Activated CD4-positive, alpha-beta T cell treated with anti-CD3 and anti-CD28 coated beads, Interleukin-10, Interleukin-2, amounts not matched to agents 100 ng/mL and 50 ng/mL, durations not matched to agents 16 hours and 8 hours (primary cell): Measurements from ENCODE around the gene PRDM16.

Source experiments
- DNase-seq: peaks from one replicate; pipeline ENCODE4 v3.0.0-alpha.2; 2020

Gene PRDM16

DNA sequence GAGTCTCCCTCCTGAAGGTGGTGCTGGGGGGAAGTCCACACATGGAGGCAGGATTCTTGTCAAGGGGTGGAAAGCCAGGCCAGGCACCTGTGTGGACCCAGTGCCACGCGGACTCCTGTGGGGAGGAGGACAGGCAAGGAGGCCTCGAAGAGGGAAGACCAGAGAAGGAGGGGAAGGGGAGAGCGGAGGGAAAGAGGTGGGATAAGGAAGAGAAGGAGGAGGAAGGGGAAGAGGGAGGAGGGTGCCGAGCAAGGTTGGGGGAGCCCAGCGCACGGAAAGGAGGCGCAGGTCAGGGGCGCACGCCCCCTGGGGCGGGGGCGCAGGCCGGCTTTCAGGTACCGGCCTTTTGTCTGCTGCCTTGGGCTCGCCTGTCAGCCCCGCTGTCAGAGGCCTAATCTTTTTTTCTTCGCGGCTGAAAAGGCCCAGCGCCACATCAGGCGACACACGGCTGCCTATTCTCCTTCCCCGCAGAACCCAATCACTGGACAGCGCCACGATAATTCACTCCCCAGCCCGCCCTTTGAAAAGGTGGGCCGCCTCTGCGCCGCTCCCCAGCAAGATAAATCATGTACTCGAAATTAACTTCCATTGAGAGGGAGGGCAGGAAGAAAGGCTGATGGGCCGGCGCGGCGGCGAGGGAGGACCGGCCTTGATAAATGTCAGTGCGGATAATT is 42.5 kb downstream of the PRDM16 start:
- no peak for DNase-seq

DNA sequence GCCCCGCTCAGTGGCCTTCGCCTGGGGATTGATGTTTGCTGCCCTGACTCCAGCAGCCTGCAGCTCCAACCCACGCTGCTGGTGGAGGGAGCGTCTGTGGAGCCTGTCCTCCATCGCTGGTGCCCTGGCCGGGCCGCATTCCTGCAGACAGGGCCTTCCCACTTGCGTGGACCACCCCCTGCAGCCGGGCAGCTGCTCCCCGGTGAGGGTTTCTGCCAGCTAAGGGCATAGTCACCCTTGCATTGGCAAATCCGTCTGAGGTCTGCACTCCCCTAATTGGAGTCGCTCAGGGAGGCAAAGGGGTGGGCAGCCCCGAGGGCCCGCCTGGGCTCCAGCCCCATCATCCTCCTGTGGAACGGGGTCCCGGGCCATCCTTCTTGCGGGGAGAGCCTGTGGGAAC is 43.5 kb downstream of the PRDM16 start:
- DNase-seq = no peak

DNA sequence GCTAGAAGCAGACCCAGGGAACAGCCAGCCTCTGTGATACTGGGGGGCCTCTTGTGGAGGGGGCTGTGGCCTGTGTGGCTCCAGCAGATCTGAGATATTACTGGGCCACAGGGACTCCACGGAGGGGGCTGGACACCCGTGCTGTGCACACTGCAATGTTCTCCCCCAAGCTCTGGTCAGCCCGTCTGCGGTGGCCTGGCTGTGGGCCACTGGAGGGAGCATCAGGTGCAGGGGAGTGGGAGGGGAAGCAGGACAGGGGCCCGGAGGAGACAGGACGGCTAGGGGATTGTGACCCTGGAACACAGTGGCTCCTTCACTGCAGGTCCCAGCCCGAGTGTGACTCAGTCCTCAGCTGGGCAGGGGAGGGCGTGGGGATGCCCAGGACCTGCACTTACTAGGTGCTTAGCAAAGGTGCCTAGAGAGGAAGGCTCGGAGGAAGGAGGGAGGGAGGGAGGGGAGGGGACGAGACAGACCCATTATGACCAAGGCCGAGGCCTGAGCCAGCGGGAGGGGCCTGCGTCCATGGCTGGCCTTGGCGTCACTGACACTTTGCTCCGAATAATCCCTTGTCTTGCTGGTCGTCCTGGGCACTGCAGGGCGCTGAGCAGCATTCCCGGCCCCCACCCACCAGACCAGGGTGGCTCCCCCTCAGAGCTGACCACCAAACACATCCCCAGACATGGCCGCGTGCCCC is 44.2 kb downstream of the PRDM16 start:
- no peak for DNase-seq

DNA sequence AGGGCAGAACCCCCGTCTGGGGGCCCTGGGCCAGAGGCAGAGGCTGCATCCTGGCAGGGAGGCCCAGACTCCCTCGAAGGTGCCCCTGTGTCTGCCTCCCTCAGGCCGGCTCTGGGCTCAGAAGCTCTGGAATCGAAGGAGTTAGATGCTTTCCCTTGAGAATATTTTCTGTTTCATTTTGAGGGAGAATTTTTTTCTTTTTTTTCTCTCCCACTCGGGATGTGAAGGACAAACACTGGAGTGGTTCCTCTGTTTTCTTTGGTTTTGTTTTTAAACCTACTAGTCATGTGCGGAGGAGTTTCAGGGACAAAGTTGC is 44.7 kb downstream of the PRDM16 start:
- DNase-seq = no peak

DNA sequence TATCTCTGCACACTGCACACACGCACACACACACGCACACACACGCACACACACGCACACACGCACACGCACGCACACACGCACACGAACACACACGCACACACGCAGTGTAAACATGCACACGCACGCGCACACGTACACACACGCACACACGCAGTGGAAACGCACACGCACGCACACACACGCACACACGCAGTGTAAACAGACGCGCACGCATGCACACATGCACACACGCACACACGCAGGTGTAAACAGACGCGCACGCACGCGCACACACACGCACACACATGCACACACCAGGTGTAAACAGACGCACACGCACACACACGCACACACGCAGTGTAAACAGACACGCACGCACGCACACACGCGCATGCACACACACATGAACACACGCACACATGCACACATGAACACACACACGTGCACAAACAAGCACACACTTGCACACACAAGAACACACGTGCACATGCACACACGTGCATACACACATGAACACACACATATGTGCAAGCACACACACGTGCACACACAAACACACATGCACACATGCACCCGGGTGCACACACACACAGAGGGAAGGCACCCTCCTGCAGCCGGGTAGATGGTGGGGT is 45.2 kb downstream of the PRDM16 start:
- no peak for DNase-seq

DNA sequence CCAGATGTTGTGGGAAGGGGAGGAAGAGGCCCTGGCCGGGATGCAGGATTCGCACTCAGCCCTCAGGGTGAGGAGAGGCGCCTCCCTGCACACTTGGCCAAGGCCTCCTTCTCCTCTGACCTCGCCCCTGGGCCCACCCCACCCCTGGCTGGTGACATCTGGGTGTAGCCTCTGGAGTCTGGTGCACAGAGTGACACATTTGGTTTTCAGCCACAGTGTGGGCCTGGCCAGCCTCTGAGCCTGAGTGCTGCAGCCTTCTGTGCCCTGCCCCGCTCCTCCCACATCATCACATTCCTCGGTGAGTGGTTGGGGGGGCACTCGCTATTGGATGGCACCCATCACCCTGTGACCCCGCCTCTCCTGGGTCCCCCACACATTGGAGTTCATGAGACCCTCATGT is 45.8 kb downstream of the PRDM16 start:
- DNase-seq = no peak

DNA sequence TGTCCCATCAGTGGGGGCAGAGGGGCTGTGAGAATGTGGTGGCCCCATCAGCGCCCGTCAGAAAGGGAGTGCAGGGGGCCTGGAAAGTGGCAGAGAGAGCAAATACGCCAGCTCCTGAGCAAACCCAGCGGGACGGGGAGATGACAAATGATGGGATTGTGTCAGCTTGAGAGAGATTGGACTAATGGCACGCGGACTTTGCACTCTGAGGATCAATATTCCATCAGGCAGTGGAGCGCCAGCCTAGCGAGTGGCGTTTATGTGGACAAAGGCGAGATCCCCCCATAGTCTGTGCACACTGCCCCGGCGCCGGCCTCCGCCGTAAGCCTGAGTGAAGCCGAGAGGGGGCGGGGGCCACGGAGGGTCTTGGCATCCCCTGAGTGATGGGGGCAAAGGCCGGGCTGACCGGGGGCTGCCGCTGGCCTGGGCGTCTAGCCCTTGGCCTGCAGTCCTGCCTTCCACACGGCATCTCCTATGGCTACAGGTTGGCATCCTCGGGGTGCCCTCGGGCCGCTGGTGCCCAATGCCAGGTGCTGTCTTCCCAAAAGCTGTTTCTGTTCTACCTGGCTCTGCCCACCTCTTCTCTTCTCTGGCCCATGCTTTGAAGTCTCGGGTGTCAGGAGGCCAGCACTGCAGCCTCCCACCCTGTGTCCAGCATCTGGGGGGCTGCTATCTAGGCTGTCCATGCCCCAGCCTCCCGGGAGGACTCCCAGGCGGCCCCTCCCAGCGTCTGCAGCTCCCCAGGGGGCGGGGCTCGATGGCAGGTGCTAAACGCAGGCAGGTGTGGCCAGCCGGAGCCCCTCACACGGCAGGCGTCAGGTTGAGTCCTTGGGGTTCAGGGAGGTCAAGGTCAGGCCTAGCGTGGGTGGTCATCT is 46.5 kb downstream of the PRDM16 start:
- DNase-seq = no peak

DNA sequence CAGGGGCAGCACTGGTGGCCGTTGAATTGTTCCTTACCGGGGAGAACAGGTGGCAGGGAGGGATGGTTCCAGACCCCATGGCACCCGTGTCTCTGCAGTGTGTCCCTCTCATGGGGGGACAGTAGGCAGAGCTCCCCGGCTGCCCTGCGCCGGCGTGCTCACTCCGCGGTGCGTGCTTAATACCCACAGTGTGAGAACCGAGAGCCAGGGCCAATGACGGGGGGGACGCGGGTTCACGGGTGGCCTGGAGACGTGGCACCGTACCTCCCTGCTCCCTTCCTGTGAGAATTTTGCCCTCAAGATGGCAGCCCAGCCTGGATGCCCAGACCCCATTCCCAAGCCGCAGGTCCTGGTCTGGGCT is 47.1 kb downstream of the PRDM16 start:
- DNase-seq = no peak

DNA sequence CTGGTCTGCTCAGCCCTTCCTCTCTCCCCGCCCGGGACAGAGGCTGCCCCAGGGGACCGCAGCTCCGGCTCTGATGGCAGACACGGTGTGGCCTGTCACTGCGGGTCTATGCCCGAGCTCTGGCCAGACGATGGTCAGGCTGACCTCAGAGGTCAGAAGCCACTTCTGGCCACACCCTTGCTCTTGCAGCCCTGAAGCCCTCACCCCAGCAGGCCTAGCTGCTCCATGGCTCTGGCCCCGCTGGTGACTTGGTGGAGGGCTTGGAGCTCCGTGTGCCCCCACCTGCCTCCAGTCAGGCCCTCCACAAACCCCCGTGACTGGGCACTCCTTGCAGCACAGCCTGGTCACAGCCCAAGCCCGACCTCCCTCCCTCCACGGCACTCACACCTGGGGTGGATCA is 47.6 kb downstream of the PRDM16 start:
- DNase-seq = no peak

DNA sequence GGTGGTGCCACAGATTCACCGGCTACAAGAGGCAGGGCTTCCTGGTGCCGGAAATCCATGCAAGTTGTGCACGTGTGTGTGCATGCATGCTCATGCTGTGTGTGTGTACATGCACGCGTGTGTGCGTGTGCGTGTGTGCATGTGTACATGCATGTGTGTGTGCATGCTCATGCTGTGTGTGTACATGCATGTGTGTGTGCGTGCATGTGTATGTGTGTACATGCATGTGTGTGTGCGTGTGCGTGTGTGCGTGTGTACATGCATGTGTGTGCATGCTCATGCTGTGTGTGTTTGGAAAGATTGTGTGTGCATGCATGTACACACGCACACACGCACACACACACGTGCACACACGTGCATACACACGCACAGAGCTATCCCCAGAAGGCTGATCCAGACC is 48.9 kb downstream of the PRDM16 start:
- DNase-seq = no peak

DNA sequence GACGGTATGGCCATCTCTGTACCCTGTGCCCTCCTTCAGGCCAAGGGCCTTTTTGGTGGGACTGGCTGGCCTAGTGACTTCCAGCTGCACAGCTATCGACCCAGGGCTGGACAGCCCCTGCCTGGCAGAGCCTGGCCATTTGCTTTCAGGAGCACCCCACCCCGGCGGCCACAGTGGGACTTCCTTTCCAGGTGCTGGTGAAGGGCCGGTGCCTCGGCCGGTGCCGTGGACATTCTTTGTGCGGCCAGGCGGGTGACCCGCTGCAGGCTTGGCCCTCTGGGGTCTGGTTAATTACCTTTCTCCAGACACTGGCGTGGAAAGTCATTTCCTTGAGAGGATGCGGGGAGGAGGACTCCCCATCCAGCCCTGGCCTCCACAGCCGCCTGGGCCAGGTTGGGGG is 50.1 kb downstream of the PRDM16 start:
- no peak for DNase-seq

DNA sequence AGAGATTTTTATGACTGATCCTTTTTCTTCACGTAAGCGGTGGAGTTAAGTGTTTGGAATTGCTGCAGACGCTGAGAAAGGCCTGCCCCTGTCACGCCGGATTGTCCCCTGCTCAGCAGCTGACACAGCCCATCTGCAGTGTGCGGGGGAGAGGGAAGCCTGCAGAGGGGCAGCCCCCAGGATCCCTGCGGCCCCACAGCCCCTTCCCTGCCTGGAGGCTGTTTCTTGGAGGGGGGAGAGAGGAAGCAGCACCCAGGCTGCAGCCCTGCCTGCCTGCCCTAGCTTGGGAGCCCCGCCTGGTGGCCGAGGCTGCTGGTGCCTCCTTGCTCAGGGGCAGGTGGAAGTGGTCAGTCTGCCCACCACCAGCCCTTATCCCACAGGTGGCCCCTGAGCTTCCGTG is 50.7 kb downstream of the PRDM16 start:
- no peak for DNase-seq

DNA sequence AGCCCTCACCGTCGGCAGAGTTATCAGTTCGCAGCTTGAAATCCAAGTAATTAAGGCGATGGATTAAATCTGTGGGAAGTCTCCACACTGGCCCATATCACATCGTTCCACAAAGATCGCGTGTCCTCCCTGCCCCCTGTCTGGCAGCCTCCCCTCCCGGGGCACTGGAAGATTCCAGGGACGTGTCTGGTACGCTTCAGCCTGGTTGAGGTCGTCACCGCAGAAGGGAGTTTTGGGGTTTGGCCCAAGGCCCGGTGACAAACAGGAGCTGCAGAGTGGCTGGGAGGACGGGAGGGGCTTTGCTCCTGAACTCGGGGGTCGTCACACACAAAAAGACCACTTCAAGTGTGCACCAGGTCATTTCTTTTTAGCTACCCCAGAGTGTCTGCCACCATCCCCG is 51.1 kb downstream of the PRDM16 start:
- DNase-seq = no peak

DNA sequence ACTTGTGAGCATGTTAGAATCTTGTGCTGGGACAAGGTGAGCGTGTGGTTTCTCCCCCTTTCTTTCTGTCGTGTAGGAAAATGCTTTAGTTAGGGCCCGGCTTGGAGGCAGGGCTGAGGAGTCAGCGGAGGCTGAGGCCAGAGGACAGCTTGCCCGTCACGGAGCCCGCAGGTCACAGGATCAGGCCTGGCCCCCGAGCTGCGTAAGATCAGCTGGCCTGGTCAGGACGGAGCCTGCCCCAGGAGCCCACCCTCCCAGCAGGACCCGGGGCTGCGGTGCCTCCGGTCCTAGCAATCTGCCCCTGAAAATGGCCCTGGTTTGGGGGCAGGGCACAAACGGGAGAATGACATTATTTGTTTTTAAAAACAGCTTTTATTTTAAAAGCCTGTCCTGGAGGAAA is 52.0 kb downstream of the PRDM16 start:
- DNase-seq = no peak

DNA sequence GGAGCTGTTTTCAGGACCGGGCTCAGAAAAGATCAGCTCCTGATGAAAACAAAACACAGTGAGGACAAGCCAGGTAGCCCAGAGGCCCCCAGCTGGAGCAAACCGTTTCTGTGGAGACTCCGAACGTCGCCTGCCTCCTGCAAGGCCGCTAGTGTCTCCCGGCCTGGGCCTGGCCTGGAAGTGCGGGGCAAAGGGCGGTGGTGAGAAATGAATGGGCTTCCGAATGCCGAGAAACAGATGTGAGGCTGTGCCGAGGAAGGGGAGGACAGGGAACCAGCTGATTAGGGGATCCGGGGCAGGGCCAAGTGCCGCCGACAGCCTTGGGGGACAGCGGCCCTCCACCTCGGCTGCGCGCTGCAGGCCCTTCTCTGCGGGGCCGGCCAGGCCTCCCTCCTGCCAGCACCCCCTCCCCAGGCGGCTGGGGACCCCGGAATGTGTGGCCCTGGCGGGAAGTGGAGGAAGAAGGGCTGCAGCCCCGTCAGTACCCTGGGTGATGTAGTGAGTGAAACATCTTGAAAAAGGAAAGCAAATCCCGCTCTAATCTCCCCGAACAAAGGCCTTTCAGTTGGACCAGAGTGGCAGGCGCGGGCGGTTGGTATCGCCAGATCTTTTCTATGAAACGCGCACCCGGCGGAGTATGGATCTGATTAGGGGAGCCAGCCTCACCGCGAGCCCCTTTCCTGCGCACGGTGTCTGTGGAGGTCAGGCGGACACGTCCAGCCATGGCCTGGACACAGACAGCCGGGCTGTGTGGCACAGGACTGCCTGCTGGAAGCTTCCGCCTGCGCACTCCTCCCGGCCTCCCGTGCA is 52.6 kb downstream of the PRDM16 start:
- DNase-seq = no peak

DNA sequence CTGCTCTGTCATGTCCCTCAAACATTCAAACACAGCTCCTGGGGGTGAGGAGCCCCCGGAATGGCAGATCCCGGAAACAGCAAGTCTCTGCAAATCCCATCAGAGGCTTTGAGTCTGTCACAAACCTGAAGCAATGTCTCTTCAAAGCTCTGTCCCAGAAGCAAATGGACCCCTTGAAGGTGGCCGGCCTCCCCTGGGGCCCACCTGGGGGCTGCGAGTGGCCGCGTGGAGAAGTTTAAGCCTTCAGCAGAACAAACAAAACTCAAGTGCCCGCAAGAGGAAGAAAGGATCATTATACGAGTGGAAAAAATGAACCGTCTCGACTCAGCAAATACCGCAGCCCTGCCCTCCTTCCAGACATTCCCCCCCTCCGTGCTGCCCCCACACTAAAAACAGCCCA is 53.3 kb downstream of the PRDM16 start:
- no peak for DNase-seq

DNA sequence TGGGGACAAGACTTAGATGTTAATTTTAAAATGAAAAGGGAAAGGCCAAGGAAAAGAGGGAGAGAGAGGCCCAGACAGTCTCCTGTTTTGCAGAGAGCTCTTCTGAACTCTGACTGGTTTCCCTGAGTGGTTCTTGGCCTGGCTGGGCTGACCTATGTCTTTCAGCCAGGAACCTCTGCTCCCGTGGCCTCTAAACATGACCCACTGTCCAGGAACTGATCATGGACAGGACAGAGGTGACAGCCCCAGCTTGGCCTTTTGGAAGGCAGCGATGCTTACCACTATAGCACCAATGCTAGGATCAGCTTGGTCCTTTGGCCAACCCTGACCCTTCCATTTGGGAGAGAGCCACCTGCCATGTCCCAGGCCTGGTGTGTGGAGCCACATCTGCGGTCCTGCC is 55.2 kb downstream of the PRDM16 start:
- no peak for DNase-seq

DNA sequence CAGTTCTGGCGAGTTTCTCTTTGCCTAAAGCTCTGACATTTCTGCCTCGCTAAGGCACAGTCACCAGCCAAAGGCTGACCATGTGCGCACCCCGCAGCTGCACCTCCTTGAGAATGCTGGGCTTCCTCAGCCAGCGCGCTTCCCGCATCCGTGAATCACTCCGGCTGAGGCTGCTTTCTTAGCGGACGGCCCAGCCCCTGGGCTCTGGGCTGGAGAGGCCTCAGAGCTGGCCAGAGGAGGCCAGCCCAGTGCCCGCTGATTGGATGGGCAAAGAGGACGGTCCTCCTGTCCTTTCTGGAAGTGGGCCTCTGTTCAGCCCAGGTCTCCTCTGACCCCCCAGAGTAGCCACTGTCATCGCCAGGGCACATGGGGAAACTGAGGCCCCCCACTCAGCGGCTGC is 56.1 kb downstream of the PRDM16 start:
- no peak for DNase-seq

DNA sequence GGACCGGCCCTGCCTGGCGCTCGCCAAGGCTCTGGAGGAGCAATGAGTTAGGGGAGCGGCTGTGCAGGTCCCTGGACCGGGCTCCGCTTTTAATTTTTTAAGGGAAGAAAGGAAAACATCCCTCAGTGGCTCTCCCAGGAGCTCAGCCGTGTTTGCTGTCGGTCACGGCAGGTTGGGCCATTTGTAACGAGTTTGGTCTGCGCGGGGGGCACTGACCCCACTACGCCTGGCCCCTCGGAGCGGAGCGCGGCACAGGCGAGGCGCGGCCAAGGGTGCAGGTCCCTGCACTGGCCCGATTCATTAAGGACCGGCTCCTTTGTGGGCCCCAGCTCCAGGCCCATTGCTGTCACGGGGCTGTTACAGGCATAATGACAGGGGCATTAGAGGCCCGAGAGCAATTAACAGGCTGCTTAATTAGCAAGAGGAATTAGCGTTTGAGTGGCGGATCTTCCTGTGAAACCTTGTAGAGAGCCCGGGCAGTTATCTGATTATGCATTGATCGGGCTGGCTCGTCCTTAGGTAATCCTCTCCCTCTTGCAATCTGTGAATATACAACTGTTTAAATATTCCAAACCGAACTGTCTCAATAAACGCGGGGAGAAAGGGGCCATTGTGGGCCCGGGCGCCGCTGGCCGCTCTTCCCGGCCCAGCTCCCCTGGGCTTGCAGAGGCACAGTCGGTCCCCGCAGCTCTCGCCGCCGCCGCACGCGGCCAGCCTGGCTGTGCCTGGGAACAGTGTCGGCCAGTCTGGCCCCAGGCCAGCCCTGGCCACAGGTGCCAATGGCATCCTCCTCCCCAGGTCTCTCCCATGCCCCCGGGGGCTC is 56.8 kb downstream of the PRDM16 start:
- no peak for DNase-seq

DNA sequence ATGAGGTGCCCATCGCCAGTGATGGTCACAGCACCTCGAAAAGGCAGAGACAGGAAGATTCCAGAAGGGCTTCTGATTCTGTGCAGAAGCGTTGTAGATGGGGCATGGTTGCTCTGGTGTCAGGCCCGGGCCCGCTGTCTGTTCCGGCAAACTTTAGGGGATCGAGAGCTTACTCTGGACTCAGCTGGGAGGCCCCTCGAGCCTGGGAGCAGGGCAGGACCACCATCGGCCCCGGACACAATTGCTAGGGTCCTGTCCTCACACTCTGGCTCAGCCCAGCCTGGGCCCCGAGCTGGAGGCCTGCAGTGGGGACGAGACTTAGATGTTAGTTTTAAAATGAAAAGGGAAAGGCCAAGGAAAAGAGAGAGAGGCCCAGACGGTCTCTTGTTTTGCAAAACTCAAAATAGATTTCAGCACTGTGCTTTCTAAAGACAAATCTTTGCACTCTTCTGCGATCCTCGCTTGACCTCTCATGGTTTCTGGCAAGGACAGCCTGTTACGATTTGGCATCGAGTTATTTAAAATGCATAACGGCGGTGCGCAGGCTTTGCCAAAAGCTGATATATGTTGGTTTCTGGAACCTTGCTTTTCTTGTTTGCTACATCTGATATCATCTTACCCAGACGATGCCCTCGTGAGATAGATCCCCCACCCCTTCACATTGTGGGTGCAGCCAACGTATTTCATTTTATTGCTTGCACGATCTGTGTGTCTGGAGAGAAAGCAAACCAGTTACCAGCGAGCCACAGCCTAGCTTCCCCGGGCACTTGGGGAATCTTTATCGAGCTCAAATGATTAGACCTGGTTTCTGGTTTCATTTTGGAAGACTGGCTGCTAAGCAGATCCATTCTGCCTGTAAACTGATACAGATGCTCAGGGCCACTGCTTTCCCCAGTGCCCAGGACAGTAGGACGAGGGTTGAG is 58.0 kb downstream of the PRDM16 start:
- DNase-seq = no peak

DNA sequence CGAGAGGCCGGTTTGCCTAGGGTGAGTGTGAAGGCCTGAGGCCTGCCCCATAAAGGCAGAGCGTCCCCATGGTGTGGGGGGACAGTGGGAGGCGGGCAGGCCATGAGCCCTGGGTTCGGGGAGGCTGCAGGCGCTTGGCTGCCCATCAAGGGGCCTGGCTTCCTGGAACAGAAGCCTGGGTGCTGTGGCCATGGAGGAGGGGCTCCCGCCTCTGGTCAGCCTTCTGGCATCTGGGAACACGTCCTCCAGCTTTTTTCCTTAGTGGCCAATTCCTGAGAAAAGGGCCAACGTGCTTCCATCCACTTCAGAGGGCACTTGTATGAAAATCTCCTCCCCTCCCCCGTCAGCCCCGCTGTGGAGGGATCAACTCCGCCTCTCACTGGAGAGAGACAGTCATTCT is 58.7 kb downstream of the PRDM16 start:
- no peak for DNase-seq
